Measurements from ENCODE around the gene SORBS2. TPM values are rescaled to one million over a fixed set of nuclear protein-coding genes. Genes with fewer than 3 reads are reported as not detected.
"Not testable (repeated sequence)": the region's sequence is repeated elsewhere in the genome, so short reads cannot be mapped to it uniquely, and the experiment has no call there.

SORBS2 gene
- total and polyA plus RNA-seq, 2 donors (not counting 1 experiment from before 2014, with no cell fraction given) = 0.33 to 3.0 TPM

DNA sequence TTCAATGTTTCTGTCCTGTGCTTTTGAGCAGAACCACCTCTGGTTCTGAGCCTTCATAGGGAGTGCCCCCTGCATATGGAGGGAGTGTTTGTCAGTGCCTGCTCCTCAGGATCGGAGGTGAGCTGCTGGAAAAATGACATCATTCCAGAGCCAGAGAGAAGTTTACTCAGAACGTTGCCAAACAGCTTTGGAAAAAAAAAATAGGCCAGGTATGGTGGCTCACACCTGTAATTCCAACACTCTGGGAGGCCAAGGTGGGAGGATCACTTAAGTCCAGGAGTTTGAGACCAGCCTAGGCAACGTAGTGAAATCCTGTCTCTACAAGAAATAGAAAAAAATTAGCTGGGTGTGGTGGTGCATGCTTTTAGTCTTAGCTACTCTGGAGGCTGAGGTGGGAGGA lies 249.5 kb downstream of the SORBS2 start:
- Histone ChIP-seq H3K27ac (ENCODE audit: insufficient read depth, low read length) (no peak overlapping the region), H3K27me3 (ENCODE audit: control insufficient read depth, insufficient read depth, low read length) (no peaks in the 10 kb centered on the region), H4K20me1 (ENCODE audit: control insufficient read depth, extremely low read depth, insufficient read depth, low read length) (no peaks in the 10 kb centered on the region), H3K9ac (ENCODE audit: insufficient read depth, low read length) (no peak overlapping the region), H2AFZ (ENCODE audit: low read length) (no peak overlapping the region), H3K4me2 (ENCODE audit: extremely low read depth, insufficient read depth, low read length) (no peak overlapping the region), H3K9me3 (ENCODE audit: control insufficient read depth, insufficient read depth, low read depth, low read length) (no peaks in the 10 kb centered on the region), H3K79me2 (ENCODE audit: control insufficient read depth, insufficient read depth, low read length) (no peaks in the 10 kb centered on the region), H3K4me3 (replicated peaks in 1 of 4; ENCODE audit: control extremely low read depth in 1 of 4, insufficient read depth in 1 of 4, low read depth in 3 of 4, low read length in 4 of 4) (no peak overlapping the region), H3K36me3 (ENCODE audit: control insufficient read depth, insufficient read depth, low read length) (no peaks in the 10 kb centered on the region), H3K4me1 (ENCODE audit: control insufficient read depth, extremely low read depth, insufficient read depth, low read length) (peaks cover 10% of the 10 kb centered on the region)
- TF ChIP-seq, protein P1, sequence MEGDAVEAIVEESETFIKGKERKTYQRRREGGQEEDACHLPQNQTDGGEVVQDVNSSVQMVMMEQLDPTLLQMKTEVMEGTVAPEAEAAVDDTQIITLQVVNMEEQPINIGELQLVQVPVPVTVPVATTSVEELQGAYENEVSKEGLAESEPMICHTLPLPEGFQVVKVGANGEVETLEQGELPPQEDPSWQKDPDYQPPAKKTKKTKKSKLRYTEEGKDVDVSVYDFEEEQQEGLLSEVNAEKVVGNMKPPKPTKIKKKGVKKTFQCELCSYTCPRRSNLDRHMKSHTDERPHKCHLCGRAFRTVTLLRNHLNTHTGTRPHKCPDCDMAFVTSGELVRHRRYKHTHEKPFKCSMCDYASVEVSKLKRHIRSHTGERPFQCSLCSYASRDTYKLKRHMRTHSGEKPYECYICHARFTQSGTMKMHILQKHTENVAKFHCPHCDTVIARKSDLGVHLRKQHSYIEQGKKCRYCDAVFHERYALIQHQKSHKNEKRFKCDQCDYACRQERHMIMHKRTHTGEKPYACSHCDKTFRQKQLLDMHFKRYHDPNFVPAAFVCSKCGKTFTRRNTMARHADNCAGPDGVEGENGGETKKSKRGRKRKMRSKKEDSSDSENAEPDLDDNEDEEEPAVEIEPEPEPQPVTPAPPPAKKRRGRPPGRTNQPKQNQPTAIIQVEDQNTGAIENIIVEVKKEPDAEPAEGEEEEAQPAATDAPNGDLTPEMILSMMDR (conservative IDR thresholded peaks at IDR 0.05 in 1 of 2, IDR thresholded peaks at IDR 0.05 in 1 of 2; ENCODE audit: low read depth in 1 of 2, low read length in 2 of 2) = no peak
- TF ChIP-seq EZH2 (IDR thresholded peaks at IDR 0.05; ENCODE audit: low read length, missing control alignments) = no peak
- no peak for DNase-seq (ENCODE audit: low read depth in 2 of 2)

DNA sequence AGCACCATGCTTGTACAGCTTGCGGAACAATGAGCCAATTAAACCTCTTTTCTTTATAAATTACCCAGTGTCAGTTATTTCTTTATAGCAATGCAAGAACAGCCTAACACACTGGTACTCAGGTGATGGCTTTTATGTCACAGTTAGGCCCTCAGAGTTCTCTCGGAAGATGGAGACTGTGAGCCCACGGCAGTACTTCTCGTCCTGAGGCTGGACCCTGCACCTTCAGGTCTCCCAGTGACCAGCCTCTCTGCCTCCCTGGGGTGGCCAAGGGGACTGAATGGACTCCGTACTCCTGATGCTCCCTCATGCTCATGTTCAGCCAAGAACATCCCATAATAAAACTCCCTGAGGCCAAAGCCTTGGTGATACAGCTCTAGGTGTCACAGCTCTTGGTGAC lies 251.7 kb downstream of the SORBS2 start:
- H3K4me1 ChIP-seq (ENCODE audit: control insufficient read depth, extremely low read depth, insufficient read depth, low read length) = no peaks in the 10 kb centered on the region
- no peaks in the 10 kb centered on the region for H4K20me1 ChIP-seq (ENCODE audit: control insufficient read depth, extremely low read depth, insufficient read depth, low read length)
- no peak overlapping the region for H3K9ac ChIP-seq (ENCODE audit: insufficient read depth, low read length)
- no peaks in the 10 kb centered on the region for H3K36me3 ChIP-seq (ENCODE audit: control insufficient read depth, insufficient read depth, low read length)
- H3K79me2 ChIP-seq (ENCODE audit: control insufficient read depth, insufficient read depth, low read length) = no peaks in the 10 kb centered on the region
- H3K4me2 ChIP-seq (ENCODE audit: extremely low read depth, insufficient read depth, low read length) = no peak overlapping the region
- DNase-seq (ENCODE audit: low read depth in 2 of 2) = no peak
- no peaks in the 10 kb centered on the region for H3K9me3 ChIP-seq (ENCODE audit: control insufficient read depth, insufficient read depth, low read depth, low read length)
- H2AFZ ChIP-seq (ENCODE audit: low read length) = no peak overlapping the region
- H3K27me3 ChIP-seq (ENCODE audit: control insufficient read depth, insufficient read depth, low read length) = no peaks in the 10 kb centered on the region
- TF ChIP-seq, protein P1 (conservative IDR thresholded peaks at IDR 0.05 in 1 of 2, IDR thresholded peaks at IDR 0.05 in 1 of 2; ENCODE audit: low read depth in 1 of 2, low read length in 2 of 2) = no peak
- TF ChIP-seq EZH2 (IDR thresholded peaks at IDR 0.05; ENCODE audit: low read length, missing control alignments) = no peak
- no peak overlapping the region for H3K27ac ChIP-seq (ENCODE audit: insufficient read depth, low read length)
- H3K4me3 ChIP-seq (replicated peaks in 1 of 4; ENCODE audit: control extremely low read depth in 1 of 4, insufficient read depth in 1 of 4, low read depth in 3 of 4, low read length in 4 of 4) = no peak overlapping the region

DNA sequence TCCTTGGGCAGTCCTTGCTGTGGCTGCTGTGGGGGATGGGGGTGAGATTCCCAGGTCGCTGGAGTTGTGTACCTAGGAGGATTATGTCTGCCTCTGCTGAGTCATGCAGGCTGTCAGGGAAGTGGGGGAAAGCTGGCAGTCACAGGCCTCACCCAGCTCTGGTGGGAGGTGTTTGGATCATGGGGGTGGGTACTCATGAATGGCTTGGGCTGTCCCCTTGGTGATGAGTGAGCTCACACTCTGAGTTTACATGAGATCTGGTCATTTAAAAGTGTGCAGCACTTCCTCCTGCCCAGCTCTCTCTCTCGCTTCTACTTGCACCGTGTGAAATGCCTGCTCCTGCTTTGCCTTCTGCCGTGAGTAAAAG lies 252.1 kb downstream of the SORBS2 start:
- no peaks in the 10 kb centered on the region for H3K9me3 ChIP-seq (ENCODE audit: control insufficient read depth, insufficient read depth, low read depth, low read length)
- H2AFZ ChIP-seq (ENCODE audit: low read length) = no peak overlapping the region
- no peak for TF ChIP-seq EZH2 (IDR thresholded peaks at IDR 0.05; ENCODE audit: low read length, missing control alignments)
- TF ChIP-seq, protein P1 (conservative IDR thresholded peaks at IDR 0.05 in 1 of 2, IDR thresholded peaks at IDR 0.05 in 1 of 2; ENCODE audit: low read depth in 1 of 2, low read length in 2 of 2) = no peak
- H3K27me3 ChIP-seq (ENCODE audit: control insufficient read depth, insufficient read depth, low read length) = no peaks in the 10 kb centered on the region
- no peaks in the 10 kb centered on the region for H3K79me2 ChIP-seq (ENCODE audit: control insufficient read depth, insufficient read depth, low read length)
- peak; percentile 58 to 87 for DNase-seq (ENCODE audit: low read depth in 2 of 2)
- no peak overlapping the region for H3K27ac ChIP-seq (ENCODE audit: insufficient read depth, low read length)
- no peak overlapping the region for H3K4me2 ChIP-seq (ENCODE audit: extremely low read depth, insufficient read depth, low read length)
- H3K9ac ChIP-seq (ENCODE audit: insufficient read depth, low read length) = no peak overlapping the region
- no peaks in the 10 kb centered on the region for H3K4me1 ChIP-seq (ENCODE audit: control insufficient read depth, extremely low read depth, insufficient read depth, low read length)
- H3K4me3 ChIP-seq (replicated peaks in 1 of 4; ENCODE audit: control extremely low read depth in 1 of 4, insufficient read depth in 1 of 4, low read depth in 3 of 4, low read length in 4 of 4) = no peak overlapping the region
- H3K36me3 ChIP-seq (ENCODE audit: control insufficient read depth, insufficient read depth, low read length) = no peaks in the 10 kb centered on the region
- H4K20me1 ChIP-seq (ENCODE audit: control insufficient read depth, extremely low read depth, insufficient read depth, low read length) = no peaks in the 10 kb centered on the region

DNA sequence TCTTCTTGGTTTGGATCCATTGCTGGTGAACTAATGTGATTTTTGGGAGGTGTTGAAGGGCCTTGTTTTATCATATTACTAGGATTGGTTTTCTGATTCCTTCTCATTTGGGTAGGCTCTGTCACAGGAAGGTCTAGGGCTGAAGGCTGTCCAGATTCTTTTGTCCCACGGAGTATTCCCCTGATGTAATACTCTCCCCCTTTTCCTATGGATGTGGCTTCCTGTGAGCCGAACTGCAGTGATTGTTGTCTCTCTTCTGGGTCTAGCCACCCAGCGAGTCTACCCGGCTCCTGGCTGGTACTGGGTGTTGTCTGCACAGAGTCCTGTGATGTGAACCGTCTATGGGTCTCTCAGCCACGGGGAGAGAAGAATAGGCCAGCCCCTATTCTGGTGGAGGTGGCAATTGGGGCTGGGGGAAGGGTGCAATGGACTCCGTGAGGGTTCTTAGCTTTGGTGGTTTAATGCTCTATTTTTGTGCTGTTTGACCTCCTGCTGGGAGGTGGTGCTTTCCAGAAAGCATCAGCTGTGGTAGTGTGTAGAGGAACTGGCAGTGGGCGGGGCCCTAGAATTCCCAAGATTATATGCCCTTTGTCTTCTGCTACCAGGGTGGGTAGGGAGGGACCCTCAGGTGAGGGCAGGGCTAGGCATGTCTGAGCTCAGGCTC lies 252.6 kb downstream of the SORBS2 start:
- not testable (repeated sequence) for H3K4me2 ChIP-seq (ENCODE audit: extremely low read depth, insufficient read depth, low read length); H3K4me3 ChIP-seq (replicated peaks in 1 of 4; ENCODE audit: control extremely low read depth in 1 of 4, insufficient read depth in 1 of 4, low read depth in 3 of 4, low read length in 4 of 4); H3K27ac ChIP-seq (ENCODE audit: insufficient read depth, low read length); H3K79me2 ChIP-seq (ENCODE audit: control insufficient read depth, insufficient read depth, low read length); H3K36me3 ChIP-seq (ENCODE audit: control insufficient read depth, insufficient read depth, low read length); H3K9ac ChIP-seq (ENCODE audit: insufficient read depth, low read length); H3K27me3 ChIP-seq (ENCODE audit: control insufficient read depth, insufficient read depth, low read length); H3K4me1 ChIP-seq (ENCODE audit: control insufficient read depth, extremely low read depth, insufficient read depth, low read length); DNase-seq (ENCODE audit: low read depth in 2 of 2); H4K20me1 ChIP-seq (ENCODE audit: control insufficient read depth, extremely low read depth, insufficient read depth, low read length); H3K9me3 ChIP-seq (ENCODE audit: control insufficient read depth, insufficient read depth, low read depth, low read length); H2AFZ ChIP-seq (ENCODE audit: low read length)

All from fibroblast of lung (primary cell).